Fibroblast of pulmonary artery (primary cell): ENCODE results near the gene GORASP1.

ENCODE experiments used
- DNase-seq: peaks from one replicate; pipeline ENCODE4 v3.0.0-alpha.2; 2010; ENCODE audit warnings: low read depth
- H3K4me3 ChIP-seq: replicated peaks from 2 replicates; pipeline ENCODE4 v1.5.1; 2011; ENCODE audit warnings: low read depth, mild to moderate bottlenecking, control low read depth, low read length, moderate library complexity
- CTCF ChIP-seq: IDR thresholded peaks from 2 replicates; pipeline ENCODE4 v1.5.1; 2011; ENCODE audit warnings: mild to moderate bottlenecking, control low read depth, low read length, inconsistent platforms; ENCODE audit errors: missing control alignments

Gene GORASP1

DNA sequence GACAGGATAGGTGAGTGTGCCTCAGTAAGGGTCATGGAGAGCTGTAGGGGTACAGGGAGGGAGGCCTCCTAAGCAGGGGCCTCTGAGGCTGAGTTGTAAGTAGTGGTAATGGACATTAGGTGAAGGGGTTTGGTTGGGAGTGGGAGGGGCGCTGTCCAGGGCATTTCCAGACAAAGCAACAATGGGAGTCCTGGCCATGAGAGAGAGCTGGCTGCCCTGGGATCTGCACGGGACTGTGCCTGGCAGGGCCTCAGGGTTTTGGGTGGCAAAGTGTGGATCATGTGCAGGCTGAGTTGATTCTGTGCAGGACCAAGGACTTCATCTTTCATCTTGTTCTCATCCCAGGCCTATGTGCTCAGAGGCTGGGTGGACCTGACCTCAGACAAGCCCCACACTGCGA is 4.7 kb upstream of the GORASP1 start:
- no peak overlapping the region for H3K4me3 ChIP-seq
- no peak for TF ChIP-seq CTCF
- DNase-seq, result no peak

- no peak for TF ChIP-seq CTCF
- no peak overlapping the region for H3K4me3 ChIP-seq
- DNase-seq, result no peak
Observed at GRCh38 chr3:39110041-39110639, 2.7 kb upstream of the GORASP1 start.

DNA sequence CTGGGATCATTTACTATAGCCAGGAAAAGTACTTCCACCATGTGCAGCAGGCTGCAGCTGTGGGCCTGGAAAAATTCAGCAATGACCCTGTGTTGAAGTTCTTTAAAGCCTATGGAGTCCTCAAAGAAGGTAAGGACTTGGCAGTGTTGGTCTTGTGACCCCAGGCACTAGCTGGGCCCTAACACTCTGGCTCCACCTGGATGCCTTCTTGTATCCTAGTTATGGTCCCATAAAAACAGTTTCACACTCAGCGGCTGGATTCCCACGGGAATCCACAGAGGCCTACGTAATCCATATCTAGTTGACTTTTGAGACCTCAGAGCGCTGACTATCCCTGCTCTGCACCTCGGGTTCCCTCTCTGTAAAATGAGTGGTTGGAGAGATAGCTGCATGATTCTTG is 1.7 kb upstream of the GORASP1 start:
- no peak overlapping the region for H3K4me3 ChIP-seq
- TF ChIP-seq CTCF, result no peak
- DNase-seq, result no peak

- TF ChIP-seq CTCF, result no peak
- peak overlapping the region; percentile 90 for H3K4me3 ChIP-seq
- DNase-seq, result no peak
Observed at GRCh38 chr3:39108200-39108710, 828 bp upstream of the GORASP1 start.

GRCh38 chr3:39106851-39107387 is 508 bp downstream of the GORASP1 start:
- TF ChIP-seq CTCF, result no peak
- DNase-seq, result peak; percentile 49
- peak overlapping the region; percentile 90 for H3K4me3 ChIP-seq

GRCh38 chr3:39106281-39106811 is 1.1 kb downstream of the GORASP1 start:
- peak overlapping the region; percentile 90 for H3K4me3 ChIP-seq
- TF ChIP-seq CTCF, result no peak
- peak; percentile 50 for DNase-seq

DNA sequence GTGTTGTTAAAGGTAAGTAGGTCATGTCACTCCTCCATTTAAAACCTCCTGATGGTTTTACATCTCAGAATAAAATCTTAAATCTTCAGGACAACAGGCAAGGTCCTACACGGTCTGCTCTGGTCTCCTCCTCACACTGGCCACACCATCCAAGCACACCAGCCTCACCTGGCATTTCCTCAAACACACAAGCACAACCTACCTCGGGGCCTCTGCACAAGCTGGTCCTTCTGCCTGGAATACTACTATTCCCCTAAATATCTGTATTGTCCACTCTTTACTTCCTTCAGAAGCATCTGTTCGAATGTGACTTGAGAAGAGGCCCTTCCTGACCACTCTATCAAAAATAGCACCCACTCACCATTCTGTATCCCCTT is 1.8 kb downstream of the GORASP1 start:
- TF ChIP-seq CTCF, result no peak
- no peak for DNase-seq
- H3K4me3 ChIP-seq, result peak overlapping the region; percentile 90
